ENCODE results near the gene DOK6. TPM values are rescaled to one million over a fixed set of nuclear protein-coding genes. Genes with fewer than 3 reads are reported as not detected.
A peak's percentile ranks its signal among the peaks of the same experiment; 100 is the strongest.

The DOK6 gene
- total and polyA plus RNA-seq, 12 donors, result 0.37 to 12.5 (median 4.6) TPM

DNA sequence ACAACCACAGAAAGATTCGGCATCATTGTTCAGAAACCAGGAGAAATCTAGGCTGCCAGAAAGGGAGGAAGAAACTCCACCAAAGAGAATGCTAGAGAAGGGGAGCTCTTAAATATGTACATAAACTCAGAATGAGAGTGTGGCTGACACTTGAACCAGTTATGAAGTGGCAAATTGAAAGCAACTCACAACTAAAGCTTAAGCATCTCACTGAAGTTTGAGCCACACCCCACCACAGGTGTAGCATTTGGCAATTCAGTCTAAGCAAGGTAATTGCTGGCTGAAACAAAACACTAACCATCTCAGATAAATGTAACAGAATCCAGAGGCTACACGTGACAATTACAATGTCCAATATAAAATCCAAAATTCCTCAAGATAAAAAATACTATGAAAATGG is 168.4 kb downstream of the DOK6 start:
- DNase-seq, result no peak
- H3K4me3 ChIP-seq, result no peak overlapping the region
- TF ChIP-seq CTCF (IDR thresholded peaks at IDR 0.05), result no peak
- no peaks in the 10 kb centered on the region for H3K27me3 ChIP-seq
- no peaks in the 10 kb centered on the region for H3K4me1 ChIP-seq
- H3K9me3 ChIP-seq, result peaks cover 0 to 7% (median 0%) of the 10 kb centered on the region in 11 donors
- no peak for ATAC-seq
- 86 to 97% methylated on average over 2 of the region's 2 CpGs for WGBS, 2 donors
- intact Hi-C loops (cut with DNase I), result no loop called here
- no peaks in the 10 kb centered on the region for H3K36me3 ChIP-seq
- no peak overlapping the region for H3K27ac ChIP-seq

DNA sequence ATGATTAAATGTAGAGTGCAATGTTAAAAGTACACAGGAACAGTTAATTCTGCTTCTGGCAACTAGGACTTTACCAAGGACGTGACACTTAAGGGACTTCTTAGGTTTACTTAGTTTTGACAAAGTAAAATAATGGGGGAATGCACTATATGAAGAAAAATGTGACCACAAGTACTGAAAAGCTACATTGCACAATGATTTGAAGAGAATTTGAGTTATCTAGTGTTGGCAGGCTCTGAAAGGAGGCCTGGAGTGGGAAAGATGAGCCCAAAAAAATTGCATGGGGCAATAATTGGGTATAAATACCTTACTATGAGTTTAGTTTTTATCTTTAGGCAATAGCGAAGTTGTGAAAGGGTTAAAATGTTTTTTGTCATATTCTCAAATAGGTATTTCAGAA is 173.7 kb downstream of the DOK6 start:
- no peak for TF ChIP-seq CTCF (IDR thresholded peaks at IDR 0.05)
- Histone ChIP-seq H3K27ac (no peak overlapping the region), H3K9me3 (peaks cover 0 to 7% (median 0%) of the 10 kb centered on the region in 11 donors), H3K36me3 (no peaks in the 10 kb centered on the region), H3K4me1 (no peaks in the 10 kb centered on the region), H3K27me3 (no peaks in the 10 kb centered on the region), H3K4me3 (no peak overlapping the region)
- WGBS, 2 donors, result 79 to 92% methylated on average over 2 of the region's 2 CpGs
- ATAC-seq, result no peak
- no peak for DNase-seq
- intact Hi-C loops (cut with DNase I), result no loop called here

- DNase-seq (no peak), ATAC-seq (peak in 3 of 8 donors; percentile 31 to 63 (median 31))
- H3K27me3 ChIP-seq, result no peaks in the 10 kb centered on the region
- no peaks in the 10 kb centered on the region for H3K4me1 ChIP-seq
- 50 to 54% methylated on average over 3 of the region's 3 CpGs for WGBS, 2 donors
- TF ChIP-seq CTCF (IDR thresholded peaks at IDR 0.05), result no peak
- H3K9me3 ChIP-seq, result peaks cover 0 to 10% (median 0%) of the 10 kb centered on the region in 11 donors
- H3K4me3 ChIP-seq, result no peak overlapping the region
- H3K27ac ChIP-seq, result no peak overlapping the region
- intact Hi-C loops (cut with DNase I), result loop anchor here in 1 of 10 donors (10.0 kb wide), 1 partner anchor 65 kb away; no protein-coding TSS in a partner anchor
- H3K36me3 ChIP-seq, result no peaks in the 10 kb centered on the region
These were observed 179.4 kb downstream of the DOK6 start for GRCh38 chr18:69580107-69580506.

- intact Hi-C loops (cut with DNase I), result loop anchor here in 1 of 10 donors (10.0 kb wide), 1 partner anchor 60 kb away; no protein-coding TSS in a partner anchor
- no peak for TF ChIP-seq CTCF (IDR thresholded peaks at IDR 0.05)
- Histone ChIP-seq H3K4me1 (no peaks in the 10 kb centered on the region), H3K36me3 (no peaks in the 10 kb centered on the region), H3K27me3 (no peaks in the 10 kb centered on the region), H3K9me3 (peaks cover 0 to 8% (median 0%) of the 10 kb centered on the region in 11 donors), H3K4me3 (no peak overlapping the region), H3K27ac (no peak overlapping the region)
- ATAC-seq, result no peak
- DNase-seq, result no peak
- WGBS, 2 donors, result 91 to 95% methylated on average over 6 of the region's 6 CpGs
These were observed 183.7 kb downstream of the DOK6 start for GRCh38 chr18:69584429-69584828.
